ENCODE data around the gene RBCK1.
"Not testable (repeated sequence)": the region's sequence is repeated elsewhere in the genome, so short reads cannot be mapped to it uniquely, and the experiment has no call there.

The RBCK1 gene

DNA sequence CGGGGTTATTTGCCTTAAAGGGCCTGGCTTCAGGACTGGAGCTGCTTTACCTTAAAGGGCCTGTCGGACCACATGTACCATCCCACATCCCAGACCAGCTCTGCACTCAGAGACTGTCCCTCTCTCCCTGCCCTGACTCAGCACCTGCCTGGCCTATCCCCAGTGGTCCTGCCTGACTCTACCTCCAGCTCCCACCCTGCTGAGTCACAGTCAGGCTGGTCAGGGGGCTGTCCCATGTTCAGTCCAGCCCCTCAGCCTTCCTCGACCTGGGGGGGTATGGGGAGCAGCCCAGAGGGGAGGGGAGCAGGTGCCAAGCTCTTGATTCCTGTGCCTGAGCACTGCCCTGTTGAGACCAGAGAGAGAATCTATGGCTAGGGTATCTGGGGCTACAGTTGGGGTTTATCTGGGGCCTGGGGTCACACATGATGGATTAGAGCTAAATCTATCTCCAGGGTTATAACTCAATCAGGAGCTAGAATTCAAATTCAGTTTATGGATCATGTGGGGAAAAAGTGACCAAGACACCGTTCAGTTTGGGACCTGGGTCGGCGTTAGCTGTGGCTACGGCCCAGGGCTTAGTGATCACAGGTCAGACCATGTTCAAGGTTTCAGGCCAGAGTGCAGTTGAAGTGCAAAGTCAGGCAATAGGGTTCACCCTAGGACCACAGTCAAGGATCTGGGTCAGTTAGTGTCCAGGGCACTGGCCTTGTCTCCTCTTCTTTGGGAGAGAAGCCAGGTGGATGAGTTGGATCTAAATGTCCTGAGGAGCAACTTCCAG is 36.9 kb upstream of the RBCK1 start:
- DNase-seq (ENCODE audit: low read depth) = no peak
- TF ChIP-seq, protein P1, sequence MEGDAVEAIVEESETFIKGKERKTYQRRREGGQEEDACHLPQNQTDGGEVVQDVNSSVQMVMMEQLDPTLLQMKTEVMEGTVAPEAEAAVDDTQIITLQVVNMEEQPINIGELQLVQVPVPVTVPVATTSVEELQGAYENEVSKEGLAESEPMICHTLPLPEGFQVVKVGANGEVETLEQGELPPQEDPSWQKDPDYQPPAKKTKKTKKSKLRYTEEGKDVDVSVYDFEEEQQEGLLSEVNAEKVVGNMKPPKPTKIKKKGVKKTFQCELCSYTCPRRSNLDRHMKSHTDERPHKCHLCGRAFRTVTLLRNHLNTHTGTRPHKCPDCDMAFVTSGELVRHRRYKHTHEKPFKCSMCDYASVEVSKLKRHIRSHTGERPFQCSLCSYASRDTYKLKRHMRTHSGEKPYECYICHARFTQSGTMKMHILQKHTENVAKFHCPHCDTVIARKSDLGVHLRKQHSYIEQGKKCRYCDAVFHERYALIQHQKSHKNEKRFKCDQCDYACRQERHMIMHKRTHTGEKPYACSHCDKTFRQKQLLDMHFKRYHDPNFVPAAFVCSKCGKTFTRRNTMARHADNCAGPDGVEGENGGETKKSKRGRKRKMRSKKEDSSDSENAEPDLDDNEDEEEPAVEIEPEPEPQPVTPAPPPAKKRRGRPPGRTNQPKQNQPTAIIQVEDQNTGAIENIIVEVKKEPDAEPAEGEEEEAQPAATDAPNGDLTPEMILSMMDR (conservative IDR thresholded peaks at IDR 0.05; ENCODE audit: low read depth, low read length) = no peak
- H3K4me3 ChIP-seq (ENCODE audit: low read depth, low read length) = no peak overlapping the region

DNA sequence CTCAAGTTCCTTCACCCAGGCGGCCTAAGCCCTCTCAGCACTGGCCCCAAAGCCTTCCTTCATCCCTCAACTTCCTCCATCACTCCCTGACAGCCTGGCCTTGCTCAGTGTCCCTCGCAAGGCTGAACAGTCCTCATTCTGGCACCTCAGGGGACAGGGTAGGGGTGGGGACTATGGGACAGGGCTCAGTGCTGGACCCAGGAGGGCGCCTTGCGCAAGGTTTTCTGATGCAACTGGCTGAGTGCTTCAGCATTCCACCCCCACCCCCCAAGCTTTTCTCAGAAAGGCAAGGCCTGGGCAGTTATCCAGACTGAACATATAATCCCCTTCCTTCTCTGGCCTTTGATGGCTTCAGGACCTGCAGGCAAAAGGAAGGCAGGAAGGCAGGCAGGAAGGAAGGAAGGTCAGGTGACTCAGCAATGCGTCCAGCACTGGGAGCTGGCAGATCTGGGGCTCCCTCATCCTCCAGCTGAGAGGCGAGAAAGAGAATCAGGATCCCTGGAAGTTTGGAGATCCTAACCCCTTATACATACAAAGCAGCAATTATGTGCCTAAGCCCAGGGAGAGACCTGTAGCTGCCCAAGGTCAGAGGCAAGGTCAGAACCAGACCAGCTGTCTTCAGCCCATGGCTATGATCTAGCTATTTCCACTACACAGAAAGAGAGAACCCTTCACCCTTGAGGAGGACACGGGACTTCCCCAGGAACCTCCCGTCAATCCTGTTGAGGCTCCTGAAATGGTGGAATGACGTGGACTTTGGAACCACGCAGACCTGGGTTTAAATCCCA is 36.1 kb upstream of the RBCK1 start:
- no peak overlapping the region for H3K4me3 ChIP-seq (ENCODE audit: low read depth, low read length)
- peak; percentile 90 for DNase-seq (ENCODE audit: low read depth)
- TF ChIP-seq, protein P1 (conservative IDR thresholded peaks at IDR 0.05; ENCODE audit: low read depth, low read length) = no peak

DNA sequence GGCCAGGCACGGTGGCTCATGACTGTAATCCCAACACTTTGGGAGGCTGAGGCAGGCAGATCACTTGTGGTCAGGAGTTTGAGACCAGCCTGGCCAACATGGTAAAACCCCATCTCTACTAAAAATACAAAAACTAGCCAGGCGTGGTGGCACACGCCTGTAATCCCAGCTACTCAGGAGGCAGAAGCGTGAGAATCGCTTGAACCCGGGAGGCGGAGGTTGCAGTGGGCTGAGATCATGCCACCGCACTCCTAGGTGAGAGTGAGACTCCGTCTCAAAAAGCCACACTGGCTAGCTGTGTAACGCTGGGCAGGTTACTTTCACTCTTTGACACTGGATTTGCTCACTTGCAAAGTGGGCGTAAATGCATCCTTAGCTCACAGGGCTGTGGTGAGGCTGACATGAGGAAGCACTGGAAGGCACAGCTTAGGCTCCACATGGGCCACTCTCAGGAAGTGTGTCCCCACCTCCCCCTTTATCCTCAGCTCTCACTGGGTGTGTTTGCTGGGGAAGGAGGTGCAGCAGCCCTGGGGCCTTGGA is 35.5 kb upstream of the RBCK1 start:
- not testable (repeated sequence) for DNase-seq (ENCODE audit: low read depth)

DNA sequence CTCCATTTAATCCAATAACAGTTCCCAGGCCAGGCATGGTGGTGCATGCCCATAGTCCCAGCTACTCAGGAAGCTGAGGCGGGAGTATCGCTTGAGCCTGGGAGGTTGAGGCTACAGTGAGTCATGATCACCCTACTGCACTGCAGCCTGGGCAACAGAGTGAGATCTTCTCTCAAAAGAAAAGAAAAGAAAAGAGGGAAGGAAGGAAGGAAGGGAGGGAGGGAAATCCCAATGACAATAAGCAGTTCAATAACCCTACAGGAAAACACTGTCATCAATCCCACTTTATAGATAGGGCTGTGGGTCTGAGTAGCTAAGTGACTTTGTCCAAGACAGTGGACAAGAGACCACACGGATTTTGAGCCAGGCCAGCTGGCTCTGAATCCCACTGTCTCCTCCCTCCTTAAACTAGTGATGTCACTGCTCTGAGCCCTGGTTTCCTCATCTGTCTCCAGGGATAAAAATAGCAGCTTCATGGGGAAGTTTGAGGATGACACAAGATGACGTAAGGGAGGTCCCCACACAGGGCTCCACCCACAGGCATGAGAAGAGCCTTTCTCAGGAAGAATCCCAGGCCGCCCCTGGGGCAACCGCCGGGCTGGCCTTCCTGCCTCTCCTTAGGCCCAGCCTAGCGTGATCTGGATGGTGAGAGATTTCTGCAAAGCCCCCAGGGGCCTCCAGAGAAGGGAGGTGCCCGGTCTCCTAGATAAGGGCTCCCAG is 34.8 kb upstream of the RBCK1 start:
- peak; percentile 86 for DNase-seq (ENCODE audit: low read depth)
- no peak overlapping the region for H3K4me3 ChIP-seq (ENCODE audit: low read depth, low read length)
- TF ChIP-seq, protein P1 (conservative IDR thresholded peaks at IDR 0.05; ENCODE audit: low read depth, low read length) = no peak

More for the DNA sequence above, 35.5 kb upstream of the RBCK1 start:
- H3K4me3 ChIP-seq (ENCODE audit: low read depth, low read length) = not testable (repeated sequence)

GRCh38 chr20:375265-375889 is 32.7 kb upstream of the RBCK1 start:
- TF ChIP-seq, protein P1 (conservative IDR thresholded peaks at IDR 0.05; ENCODE audit: low read depth, low read length) = no peak
- no peak overlapping the region for H3K4me3 ChIP-seq (ENCODE audit: low read depth, low read length)
- no peak for DNase-seq (ENCODE audit: low read depth)

DNA sequence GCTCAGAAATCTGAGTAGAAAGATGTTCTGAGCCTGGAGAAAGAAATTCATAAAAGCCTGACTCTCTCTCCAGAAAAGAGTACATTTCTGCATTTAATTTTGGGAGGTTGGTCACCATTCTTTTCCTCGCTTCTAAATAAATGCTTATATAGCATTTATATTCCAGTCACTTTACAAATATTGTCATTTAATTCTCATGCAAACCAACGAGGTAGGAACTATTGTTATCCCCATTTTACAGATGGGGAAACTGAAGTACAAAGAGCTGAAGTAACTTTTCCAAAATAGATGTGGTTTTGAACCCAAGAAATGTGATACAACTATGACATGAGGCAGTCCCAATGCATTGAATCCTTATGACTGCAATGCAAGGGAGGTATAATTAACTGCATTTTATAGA is 32.0 kb upstream of the RBCK1 start:
- no peak overlapping the region for H3K4me3 ChIP-seq (ENCODE audit: low read depth, low read length)
- TF ChIP-seq, protein P1 (conservative IDR thresholded peaks at IDR 0.05; ENCODE audit: low read depth, low read length) = no peak
- DNase-seq (ENCODE audit: low read depth) = no peak
